Cerebellar cortex (tissue), 1 donor: ENCODE data around the gene TMEM183A.
A peak's percentile ranks its signal among the peaks of the same experiment; 100 is the strongest.

Experiments
- DNase-seq: peaks from one replicate; pipeline ENCODE4 v3.0.0-alpha.2; 2015; ENCODE audit warnings: low spot score

Gene TMEM183A

DNA sequence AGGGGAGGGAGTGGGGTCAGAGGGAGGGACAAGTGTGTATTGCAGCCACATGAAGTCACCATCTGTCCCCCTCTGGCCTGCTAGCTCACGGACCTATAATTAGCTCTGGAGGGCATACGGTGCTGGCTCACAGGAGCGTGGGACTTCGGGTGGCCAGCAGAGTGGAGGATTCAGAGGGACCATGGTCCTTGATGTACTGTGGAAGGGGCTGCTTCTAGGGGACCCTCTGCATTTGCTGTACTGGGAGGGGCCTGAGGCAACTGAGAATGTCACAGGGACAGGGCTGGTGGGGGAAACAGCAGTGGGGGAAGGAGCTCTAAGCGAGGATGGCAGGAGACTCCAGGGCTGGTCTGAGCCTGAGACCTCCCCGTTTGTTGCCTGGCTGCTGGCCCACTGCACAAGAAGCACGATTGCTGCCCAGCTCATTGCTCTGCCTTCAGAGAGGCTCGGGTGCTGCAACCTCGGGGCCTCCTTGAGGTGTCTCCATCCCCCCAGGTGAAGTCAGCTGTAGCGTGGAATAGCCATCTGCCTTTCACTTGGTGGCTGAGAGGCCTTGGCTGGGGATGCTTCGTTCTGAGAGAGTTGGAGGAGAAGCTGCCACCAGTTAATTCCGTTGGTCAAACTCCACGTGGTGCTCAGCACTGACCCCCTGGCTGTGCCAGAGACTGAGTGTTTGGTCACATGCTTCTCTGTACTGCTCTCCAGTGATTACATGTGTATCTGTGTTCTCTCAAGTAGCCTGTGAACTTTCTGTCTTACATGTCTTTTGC is 21.8 kb downstream of the TMEM183A start:
- DNase-seq: peak; percentile 94

DNA sequence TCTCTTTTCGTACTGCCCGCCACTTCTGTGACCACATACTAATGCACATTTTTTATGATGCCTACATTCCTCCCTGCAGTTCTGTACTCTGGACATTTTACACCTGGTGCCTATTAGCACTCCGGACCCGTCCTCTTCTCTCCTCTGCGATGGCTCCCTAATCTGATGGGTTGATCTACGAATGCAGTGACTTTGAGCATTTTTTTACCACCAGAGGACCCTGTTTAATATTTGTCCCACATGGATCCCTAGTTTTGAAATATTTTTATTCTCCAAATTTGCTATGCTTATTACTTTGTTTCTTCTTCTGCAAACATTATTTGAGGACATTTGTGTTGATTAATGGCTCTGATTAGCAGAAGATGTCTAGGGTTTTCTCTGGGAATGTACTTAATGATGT is 24.3 kb downstream of the TMEM183A start:
- DNase-seq: peak; percentile 27

DNA sequence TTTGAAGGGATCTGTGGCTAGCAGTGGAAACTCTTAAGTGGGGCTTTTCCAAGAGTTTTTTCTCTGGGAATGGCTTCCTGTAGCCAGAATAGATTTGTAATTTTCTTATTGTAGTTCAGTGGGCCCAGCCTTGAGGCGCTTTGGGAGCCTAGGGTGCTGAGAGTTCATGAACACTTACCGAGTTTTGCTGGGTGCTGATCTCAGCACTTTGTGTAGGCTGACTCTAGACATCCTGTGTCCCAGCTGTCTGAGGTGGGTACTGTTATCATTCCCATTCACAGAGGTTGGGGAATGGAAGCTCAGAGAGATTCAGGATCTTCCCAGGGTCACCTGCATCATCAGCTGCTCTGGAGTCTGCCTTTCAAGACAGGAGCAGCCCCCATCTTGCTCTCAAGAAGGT is 26.1 kb downstream of the TMEM183A start:
- no peak for DNase-seq

DNA sequence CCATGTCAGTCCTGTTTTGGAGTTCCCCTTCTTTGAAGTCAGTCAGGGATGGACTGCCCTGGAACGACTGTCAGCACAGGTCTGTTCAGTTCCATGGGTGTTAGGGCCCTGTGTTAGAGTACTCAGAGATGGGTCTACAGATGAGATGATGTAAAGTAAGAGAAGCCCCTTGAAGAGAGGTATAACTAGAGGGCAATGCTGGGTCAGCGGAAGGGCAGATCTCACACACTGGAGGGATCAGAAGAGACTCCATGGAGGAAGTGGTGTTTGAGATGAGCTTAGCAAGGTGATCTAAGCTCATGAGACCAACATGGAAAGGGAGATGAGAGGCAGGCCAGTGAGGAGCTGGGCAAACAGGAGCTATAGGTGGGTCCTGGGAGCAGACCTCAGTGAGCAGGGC is 26.7 kb downstream of the TMEM183A start:
- no peak for DNase-seq

DNA sequence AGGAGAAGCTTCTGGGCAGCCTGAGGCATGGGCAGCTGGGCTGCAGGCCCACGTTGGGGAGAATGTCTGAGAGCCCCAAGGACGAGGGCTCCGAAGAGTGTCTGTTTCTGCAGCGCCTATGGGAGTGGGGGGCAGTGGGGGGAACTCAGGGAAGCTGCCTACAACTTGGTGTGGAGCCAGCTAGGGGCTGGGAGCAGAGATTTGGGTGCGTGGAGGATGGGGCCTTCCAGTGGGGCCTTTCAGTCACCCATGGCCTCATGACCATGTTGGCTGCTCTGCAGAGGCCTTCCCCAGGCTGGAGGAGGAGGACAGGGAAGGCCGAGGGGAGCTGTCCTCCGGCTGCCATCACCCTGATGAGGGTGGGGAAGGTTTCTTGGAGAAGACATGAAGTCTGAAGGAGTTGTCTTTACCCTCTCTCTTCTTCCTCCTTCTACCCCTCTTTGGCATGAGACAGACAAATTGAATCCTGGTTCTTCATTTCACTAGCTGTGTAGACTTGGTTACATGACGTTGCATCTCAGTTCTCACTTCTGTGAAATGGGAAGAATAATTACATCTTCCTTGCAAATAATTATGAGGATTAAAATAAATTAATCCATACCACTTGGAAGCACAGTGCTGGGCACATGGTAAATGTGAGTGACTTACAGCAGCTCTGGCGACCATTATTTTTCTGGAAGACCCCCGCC is 27.4 kb downstream of the TMEM183A start:
- DNase-seq: no peak

DNA sequence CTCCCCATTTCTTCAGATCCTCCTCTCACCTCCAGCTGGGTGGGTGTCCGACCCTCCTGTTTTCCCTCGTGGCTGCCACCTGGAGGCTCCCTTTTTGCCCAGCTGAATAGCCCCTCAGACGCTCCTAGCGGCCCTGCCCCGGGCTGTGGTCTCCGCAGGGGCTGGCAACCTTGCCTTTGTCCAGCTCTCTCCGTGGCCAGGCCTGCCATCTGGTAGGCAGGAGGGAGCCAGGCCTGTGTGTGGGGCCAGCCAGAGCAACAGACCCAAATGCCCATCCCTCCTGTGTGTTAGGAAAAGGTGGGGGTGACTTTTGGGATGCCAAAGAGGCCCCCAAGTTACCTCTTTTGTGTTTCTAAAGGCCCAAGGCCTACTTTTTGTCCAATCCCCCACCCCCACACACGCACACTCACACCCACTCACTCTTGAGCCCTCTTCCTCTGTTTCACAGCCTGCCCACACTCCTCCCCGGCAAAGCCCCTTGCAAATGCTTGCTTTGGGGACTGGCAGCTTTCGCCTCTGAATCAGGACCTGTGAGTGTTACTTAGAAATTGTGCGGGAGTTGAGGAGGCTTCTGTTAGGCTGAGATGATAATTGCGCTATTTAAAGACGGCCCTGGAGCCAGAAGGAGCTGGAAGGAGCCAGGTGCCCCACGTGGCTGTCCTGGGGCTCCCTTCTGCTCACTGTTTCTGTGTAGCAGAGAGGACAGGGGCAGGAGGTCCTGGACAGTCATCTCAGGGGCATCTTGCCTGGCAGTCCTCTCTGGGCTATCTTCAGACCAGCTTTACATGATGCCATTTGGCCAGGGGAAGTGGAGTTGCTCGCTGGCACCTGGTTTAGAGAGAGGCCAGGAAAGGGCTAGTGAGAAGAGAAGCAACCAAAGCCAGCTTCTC is 28.2 kb downstream of the TMEM183A start:
- peak; percentile 99 for DNase-seq

DNA sequence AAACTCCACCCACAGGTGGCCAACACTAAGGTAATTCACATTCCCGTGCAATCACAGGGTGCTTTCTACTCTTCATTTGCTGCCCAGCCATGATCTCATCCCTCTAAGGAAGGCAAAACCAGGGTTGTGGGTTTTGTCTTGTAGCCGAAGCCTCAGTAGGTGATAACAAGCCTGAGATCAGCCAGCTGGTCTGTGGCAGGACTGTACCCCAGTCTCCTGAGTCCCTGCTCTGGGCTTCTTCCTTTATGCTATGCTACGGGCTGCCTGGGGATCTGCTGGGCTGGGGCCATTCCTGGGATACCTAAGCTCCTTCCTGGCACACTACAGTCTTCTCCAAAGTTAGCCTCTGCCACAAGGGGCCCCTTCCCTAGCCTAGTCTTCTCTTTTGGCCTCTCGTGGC is 29.0 kb downstream of the TMEM183A start:
- no peak for DNase-seq

DNA sequence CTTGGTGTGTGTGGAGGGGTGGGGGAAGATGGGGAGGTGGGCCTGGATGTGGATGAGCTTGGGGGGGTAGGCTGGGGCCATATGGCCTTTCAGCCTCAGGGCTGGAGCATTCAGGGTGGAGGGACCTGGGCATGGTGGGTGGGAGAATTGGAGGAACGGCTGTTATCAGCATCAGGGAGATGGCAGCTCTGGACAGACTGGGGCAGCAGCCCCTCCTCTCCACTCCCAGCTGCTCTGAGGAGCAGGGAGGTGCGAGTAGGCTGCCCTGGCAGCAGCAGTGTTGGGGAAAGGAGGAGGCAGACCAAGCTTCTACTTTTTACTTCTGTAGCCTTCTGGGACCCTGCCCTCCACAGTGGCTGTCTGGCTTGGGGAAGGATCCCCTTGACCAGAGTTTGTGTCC is 29.4 kb downstream of the TMEM183A start:
- no peak for DNase-seq

DNA sequence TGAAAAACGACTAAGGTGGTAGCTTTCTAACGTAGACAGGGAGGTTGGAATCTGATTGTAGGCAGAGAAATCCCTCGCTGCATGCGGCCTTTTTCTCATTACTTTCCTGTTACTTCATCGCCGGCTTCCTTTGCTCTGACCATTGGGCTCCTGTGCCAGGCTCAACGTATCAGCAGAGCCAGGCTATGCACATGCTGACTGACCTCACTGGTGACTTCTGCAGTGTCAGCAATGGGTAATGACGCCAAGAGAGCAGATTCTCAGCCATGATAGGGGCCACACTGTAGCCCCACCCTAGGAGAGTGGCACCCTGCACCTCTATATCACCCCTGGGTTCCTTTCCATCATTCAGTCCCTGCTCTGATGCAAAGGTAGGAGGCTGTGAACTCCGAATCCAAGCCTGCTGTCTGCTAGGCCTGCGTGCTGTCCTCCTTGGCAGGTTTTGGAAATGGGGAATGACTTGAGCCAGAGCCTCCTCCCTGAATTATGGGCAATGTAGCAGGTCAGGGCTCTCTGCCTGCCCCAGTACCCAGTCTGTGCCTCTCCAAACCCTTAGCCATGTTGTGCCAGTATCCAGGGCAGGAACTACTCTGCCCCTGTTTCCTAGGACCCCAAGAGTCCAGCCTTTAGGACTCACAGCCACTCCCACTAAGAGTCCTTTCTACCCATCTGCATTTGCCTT is 30.5 kb downstream of the TMEM183A start:
- peak; percentile 49 for DNase-seq

DNA sequence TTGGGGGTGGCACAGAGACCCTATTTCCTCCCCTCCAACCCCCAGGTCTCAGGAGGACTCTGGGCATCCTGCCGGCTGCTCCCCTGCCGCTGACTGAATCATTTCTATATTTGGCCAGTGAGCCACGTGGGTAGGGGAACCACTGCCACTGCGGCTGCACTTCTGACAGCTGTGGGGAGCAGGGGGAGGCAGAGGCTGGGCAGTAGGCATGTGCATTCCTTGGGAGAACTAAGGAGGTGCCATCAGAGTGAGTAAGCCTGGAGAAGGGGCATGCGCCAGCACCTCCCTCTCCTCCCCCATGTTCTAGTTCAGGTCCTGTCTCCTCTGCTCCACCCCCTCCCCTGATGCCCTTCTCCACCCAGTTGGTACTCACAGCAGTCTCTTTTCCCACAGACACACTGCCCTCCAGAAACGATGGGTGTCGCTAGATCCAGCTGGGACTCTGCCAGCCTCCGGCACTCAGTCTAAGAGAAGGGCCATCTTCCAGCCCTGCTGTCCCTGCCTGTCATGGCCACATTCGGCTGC is 31.1 kb downstream of the TMEM183A start:
- peak; percentile 78 for DNase-seq

DNA sequence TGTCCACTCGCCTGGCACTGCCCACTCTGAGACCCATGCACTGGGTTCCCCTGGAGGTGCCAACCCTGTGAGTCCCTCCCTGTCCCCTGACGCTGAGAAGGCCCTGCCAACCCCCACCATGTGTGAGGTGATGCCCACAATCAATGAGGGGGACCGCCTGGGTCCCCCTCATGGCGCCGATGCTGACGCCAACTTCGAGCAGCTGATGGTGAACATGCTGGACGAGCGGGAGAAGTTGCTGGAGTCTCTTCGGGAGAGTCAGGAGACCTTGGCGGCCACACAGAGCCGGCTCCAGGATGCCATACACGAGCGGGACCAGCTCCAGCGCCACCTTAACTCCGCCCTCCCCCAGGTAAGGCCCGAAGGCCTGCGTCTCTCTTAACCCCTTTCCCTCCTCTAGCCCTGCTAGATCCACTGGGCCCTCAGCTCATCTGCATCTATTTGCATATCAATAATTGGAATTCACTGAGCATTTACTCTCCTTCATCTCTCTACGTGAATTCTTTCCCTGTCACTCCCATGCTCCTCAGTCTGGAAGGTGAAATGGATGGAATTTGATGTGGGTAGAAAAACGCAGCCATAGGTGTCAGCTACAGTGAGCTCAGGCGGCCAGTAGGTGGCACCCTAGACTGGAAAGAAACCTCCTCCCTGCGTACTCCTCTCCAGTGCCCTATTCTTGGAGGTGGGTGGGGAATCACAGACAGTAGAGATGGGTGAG is 31.9 kb downstream of the TMEM183A start:
- peak; percentile 92 for DNase-seq

DNA sequence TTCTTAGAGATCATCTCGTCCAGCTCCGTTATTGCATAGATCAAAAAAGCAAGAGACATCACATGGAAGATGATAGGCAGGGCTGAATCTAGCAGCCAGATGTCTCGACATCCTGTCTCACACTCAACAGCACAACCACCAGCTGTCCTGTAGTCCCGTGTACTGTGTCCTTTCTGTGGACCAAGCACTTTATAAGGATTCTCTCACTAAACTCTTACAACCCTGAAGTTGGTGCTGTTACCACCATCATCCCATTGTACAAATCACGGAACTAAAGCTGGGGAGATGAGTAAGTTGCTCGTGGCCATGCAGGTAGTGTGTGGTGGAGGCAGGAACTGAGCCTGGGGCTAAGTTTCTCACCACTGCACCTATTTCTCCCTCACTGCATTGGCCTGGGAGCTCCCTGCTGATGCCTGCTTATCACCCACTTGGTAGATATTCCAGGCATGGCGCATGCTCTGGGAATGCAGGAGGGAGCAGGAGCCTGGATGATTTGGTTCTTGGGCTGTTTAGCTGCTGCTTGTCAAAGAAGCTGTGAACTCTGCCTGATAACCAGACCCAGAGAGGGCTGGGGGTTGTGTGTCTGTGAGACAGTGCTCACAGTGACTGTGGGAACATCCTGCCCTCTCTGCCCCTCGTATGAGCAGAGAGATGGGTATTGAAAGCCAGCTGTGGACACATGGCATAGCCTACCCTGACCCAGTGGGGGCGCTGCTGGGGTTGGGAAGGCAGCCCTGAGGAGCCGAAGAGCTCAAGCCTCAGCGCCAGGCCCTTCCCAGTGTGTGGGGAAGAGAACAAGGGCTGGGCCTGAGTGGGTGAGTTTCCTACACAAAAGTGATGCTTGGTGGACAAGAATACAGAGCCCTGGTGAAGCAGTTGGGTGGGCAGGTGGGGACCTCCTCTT is 32.7 kb downstream of the TMEM183A start:
- DNase-seq: no peak

DNA sequence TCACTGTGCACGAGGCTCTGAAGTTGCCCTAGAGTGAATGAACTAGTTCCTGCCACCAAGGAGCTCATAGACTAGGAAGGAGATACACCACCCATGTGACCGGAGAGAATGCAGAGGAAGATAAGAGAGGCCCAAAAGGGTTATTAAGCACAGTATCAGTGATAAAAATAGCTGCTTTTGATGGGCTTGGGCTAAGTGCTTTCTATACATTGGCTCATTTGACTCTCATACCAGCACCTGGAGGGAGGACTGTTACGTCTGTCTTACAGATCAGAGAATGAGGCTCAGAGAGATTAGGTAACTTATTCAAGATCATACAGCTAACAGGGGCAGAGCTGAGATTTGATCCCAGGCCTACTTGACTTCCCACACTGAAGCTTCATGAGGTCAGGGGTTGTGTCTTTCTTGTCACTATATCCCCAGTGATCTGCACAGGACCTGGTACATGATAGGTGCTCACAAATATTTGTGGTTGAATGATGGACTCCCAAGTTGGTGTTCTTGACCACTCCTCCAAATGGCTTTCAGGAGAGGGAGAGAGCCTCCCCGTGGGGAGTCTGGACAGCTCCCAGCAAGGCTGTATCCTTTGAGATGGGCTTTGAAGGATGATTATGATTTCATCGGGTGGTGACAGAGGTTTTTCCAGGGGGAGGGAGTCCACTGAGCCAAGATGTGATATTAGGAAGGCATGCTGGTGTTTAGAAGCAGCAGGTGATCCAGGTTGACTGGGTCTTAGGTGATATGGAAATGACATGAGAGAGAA is 33.5 kb downstream of the TMEM183A start:
- DNase-seq: no peak

DNA sequence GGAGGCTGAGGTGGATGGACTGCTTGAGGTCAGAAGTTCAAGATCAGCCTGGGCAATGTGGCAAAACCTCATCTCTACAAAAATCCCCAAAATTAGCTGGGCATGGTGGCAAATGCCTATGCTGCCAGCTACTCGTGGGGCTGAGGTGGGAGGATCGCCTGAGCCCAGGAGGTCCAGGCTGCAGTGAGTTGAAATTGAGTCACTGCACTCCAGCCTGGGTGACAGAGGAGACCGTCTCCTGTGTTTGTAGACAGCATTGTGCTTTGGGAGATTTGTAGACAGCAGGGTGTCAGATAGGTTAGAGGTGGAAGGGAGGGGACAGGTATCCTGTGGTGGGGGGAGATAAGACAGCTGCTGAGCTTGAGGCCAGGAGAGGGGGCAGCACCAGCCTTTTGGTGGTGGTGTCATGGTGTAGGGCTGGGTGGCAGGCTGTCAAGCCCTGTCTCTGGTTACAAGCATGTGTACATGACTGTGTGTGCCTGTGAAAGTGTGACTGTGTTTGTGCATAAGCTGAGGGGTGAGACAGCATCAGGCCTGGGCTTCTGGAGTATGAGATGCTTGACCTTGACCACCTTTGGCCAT is 34.3 kb downstream of the TMEM183A start:
- no peak for DNase-seq

DNA sequence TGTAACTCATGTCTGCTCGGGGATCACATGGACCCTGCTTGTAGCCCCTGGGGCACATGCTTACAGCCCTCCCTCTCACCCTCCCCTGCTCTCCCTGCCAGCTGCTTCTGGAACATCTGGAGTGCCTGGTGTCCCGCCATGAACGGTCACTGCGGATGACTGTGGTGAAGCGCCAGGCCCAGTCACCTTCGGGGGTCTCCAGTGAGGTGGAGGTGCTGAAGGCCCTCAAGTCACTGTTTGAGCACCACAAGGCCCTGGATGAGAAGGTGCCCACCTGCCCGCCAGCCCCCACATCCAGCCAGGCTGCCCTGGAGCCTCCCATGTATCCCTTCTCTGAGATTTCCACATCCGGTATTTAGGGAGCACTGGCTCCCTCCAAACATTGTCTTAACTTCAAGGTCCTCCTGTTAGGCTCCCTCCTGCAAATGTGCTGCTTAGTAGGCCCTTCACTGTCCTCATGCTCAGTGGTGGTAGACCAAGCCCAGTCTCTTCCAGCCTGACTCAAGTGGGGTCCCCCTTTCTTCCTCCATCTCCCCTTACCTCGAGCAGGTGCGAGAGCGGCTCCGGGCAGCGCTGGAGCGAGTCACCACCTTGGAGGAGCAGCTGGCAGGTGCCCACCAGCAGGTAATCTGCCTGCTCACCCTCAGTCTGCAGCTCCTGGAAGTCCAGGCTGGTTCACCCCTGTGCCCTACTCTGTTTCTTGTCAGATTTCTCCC is 36.8 kb downstream of the TMEM183A start:
- DNase-seq: no peak

DNA sequence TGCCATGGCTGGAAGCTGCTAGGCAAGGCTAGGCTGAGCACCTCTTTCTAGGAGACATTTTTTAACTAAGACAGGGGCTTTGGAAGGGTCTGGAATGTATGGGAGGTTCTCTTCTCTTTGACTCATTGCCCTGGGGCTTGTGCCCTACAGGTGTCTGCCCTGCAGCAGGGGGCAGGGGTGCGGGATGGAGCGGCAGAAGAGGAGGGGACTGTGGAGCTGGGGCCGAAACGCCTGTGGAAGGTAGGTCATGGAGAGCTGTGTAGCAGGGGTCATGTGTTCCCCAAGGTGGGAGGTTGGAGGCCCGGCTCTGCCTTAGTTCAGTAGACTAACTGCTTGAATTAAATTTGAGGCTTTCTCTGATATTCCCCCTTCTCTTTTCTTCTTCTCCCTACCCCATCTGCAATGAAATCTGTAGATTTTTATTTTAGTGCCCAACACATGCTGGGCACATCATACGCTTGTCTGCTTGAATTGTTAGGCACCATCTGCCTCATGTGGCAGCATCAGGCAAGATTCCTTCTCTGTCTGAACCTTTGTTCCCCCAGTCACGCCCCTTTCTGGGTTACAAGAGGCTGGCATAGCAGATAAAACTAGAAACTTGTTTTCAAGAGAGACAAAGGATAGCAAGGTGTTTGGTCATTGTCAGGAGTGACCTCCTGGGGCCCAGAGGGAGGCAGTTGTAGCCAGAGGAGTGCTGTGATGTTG is 37.5 kb downstream of the TMEM183A start:
- DNase-seq: no peak

DNA sequence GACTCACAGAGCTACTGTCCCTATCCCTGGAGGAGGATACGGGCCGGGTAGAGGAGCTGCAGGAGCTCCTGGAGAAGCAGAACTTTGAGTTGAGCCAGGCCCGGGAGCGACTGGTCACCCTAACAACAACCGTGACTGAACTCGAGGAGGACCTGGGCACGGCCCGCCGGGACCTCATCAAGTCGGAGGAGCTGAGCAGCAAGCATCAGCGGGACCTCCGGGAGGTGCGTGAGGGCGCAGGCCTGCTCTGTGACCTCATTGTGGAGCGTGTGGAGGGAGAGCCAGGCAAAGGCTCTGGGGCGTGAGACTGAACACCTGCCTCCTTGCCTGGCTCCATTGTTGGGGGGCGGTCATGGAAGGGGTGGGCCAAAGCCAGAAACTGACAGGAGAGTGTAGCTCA is 38.2 kb downstream of the TMEM183A start:
- no peak for DNase-seq
